SH-SY5Y (cell line): ENCODE data around the gene HBP1.

Experiments used
- GATA2 ChIP-seq: IDR thresholded peaks from 2 replicates; pipeline ENCODE4 v1.6.1; 2011; ENCODE audit warnings: mild to moderate bottlenecking, low read depth, low read length
- GATA3 ChIP-seq: IDR thresholded peaks from 2 replicates; pipeline ENCODE4 v1.6.1; 2011; ENCODE audit warnings: low read depth, mild to moderate bottlenecking, low read length, moderate library complexity

- TF ChIP-seq GATA3: no peak
- TF ChIP-seq GATA2: peak; percentile 34; the same call in 1 of the 2 replicates
Observed at GRCh38 chr7:107168233-107169119, at the start of gene HBP1.
